PC-9 (cell line): ENCODE results near the gene CPT1C. TPM values are rescaled to one million over a fixed set of nuclear protein-coding genes. Genes with fewer than 3 reads are reported as not detected.
A peak's percentile ranks its signal among the peaks of the same experiment; 100 is the strongest.

ENCODE experiments used
- BruUV-seq: library from RNA; stranded (reverse); fragments of 400-500 nt; replicated peaks from 2 replicates; lab custom pipeline; 2021; lab: Mats Ljungman, UMichigan
- CTCF ChIA-PET: fragments of 300-600 bp; sonication (Branson Sonifier 250); formaldehyde crosslinking; loops from one replicate; lab custom pipeline; 2022; ENCODE audit warnings: antibody characterized with exemption; lab: Charles Lee
- POLR2A ChIA-PET: fragments of 300-600 bp; sonication (Branson Sonifier 250); formaldehyde crosslinking; loops from one replicate; lab custom pipeline; 2022; ENCODE audit warnings: antibody characterized with exemption; ENCODE audit not compliant: unreplicated experiment; lab: Charles Lee
- DNase-seq, 2 experiments: peaks; one replicate each; pipeline versions ENCODE4 v3.0.0 to v3.0.0-alpha.2; 2015 to 2022; ENCODE audit warnings: mixed read lengths in 1 of 2
- H2AFZ ChIP-seq: fragments of 200-600 bp; sonication (generic); 2 replicates; pipeline ENCODE4 v1.8.1; 2017; ENCODE audit warnings: antibody characterized with exemption
- H3F3A ChIP-seq: fragments of 200-600 bp; sonication (generic); 2 replicates; pipeline ENCODE4 v1.8.1; 2017; ENCODE audit warnings: antibody characterized with exemption, mild to moderate bottlenecking, low read depth; ENCODE audit not compliant: insufficient read depth
- H3K27ac ChIP-seq: fragments of 200-600 bp; sonication (generic); 2 replicates; pipeline ENCODE4 v1.6.1; 2016; ENCODE audit warnings: mixed run types
- H3K27me3 ChIP-seq: fragments of 200-600 bp; sonication (generic); 2 replicates; pipeline ENCODE4 v1.6.1; 2016; ENCODE audit warnings: low read depth, mixed run types; ENCODE audit not compliant: insufficient read depth
- H3K36me3 ChIP-seq: fragments of 200-600 bp; sonication (generic); 2 replicates; pipeline ENCODE4 v1.6.1; 2016; ENCODE audit warnings: low read depth, mixed run types
- H3K4me1 ChIP-seq: fragments of 200-600 bp; sonication (generic); replicated peaks from 2 replicates; pipeline ENCODE4 v1.6.1; 2016; ENCODE audit warnings: mixed run types; ENCODE audit not compliant: insufficient read depth
- H3K4me2 ChIP-seq: fragments of 200-600 bp; sonication (generic); 2 replicates; pipeline ENCODE4 v1.6.1; 2017; ENCODE audit warnings: mixed run types
- H3K4me3 ChIP-seq: fragments of 200-600 bp; sonication (generic); 2 replicates; pipeline ENCODE4 v1.6.1; 2016; ENCODE audit warnings: mixed run types
- H3K79me2 ChIP-seq: fragments of 200-600 bp; sonication (generic); 2 replicates; pipeline ENCODE4 v1.6.1; 2017; ENCODE audit warnings: low read depth, mixed run types
- H3K9me2 ChIP-seq: fragments of 200-600 bp; sonication (generic); 2 replicates; pipeline ENCODE4 v1.8.1; 2017; ENCODE audit warnings: mild to moderate bottlenecking; ENCODE audit not compliant: insufficient read depth
- H3K9me3 ChIP-seq: fragments of 200-600 bp; sonication (generic); 2 replicates; pipeline ENCODE4 v1.8.1; 2016; ENCODE audit warnings: low read depth; ENCODE audit not compliant: insufficient read depth
- H4K20me1 ChIP-seq: fragments of 200-600 bp; sonication (generic); 2 replicates; pipeline ENCODE4 v1.8.1; 2017; ENCODE audit not compliant: insufficient read depth
- CTCF ChIP-seq: fragments of 200-600 bp; sonication (generic); conservative IDR thresholded peaks from 2 replicates; pipeline ENCODE4 v1.6.1; 2017; ENCODE audit warnings: mixed run types, antibody characterized with exemption, mild to moderate bottlenecking, moderate library complexity
- EZH2 ChIP-seq: fragments of 200-600 bp; sonication (generic); IDR thresholded peaks from 2 replicates; pipeline ENCODE4 v1.8.0; 2017; ENCODE audit warnings: antibody characterized with exemption, low read depth
- intact Hi-C: fragments of 100-400 bp; cut with micrococcal nuclease; formaldehyde crosslinking; loops from one replicate; pipeline ENCODE4 v1.10.0; 2022; ENCODE audit not compliant: unreplicated experiment
- total RNA-seq: library from RNA; stranded (reverse); gene quantifications from 2 replicates; pipeline ENCODE4 v1.2.3, GENCODE V29; 2021

CPT1C gene
- total RNA-seq, 1 experiment from 2014 or later = 1.7 TPM

GRCh38 chr19:49665351-49666119, 25.4 kb upstream of the CPT1C start, which contains the start of the genes BCL2L12 and IRF3:
BCL2L12 (plus strand) TSS chr19:49665933; CDS start chr19:49666693, 760 bp downstream.
IRF3 (minus strand) TSS chr19:49665857; CDS start chr19:49664838, 1,019 bp downstream.
- H3K4me2 ChIP-seq = peak within 1 kb of the TSS; percentile 99
- POLR2A ChIA-PET = interaction anchor here (0.5 to 1.9 kb wide), 7 partner anchors 10 to 568 kb away, joined by 3 to 25 read pairs (median 6); partner anchors contain the start of genes RRAS and SCAF1
- CTCF ChIA-PET = no interaction called here
- H3K9me3 ChIP-seq = no peaks in the 10 kb centered on the region
- intact Hi-C loops = loop anchor here (2.0 kb wide), 1 partner anchor 73 kb away; no protein-coding TSS in a partner anchor
- peak; percentile 92 to 95 for DNase-seq
- H3K9me2 ChIP-seq = no peaks in the 10 kb centered on the region
- peaks cover 21% of the 10 kb centered on the region for H4K20me1 ChIP-seq
- peaks cover 12% of the 10 kb centered on the region for H3K36me3 ChIP-seq
- H3K79me2 ChIP-seq = peaks cover 44% of the 10 kb centered on the region
- BruUV-seq = TSS peak; percentile 54
- H3K4me1 ChIP-seq = peaks cover 21% of the 10 kb centered on the region
- peaks cover 43% of the 10 kb centered on the region for H3F3A ChIP-seq
- TF ChIP-seq CTCF = no peak
- no peak for TF ChIP-seq EZH2
- H3K4me3 ChIP-seq = peak within 1 kb of the TSS; percentile 95
- H3K27me3 ChIP-seq = no peaks in the 10 kb centered on the region
- peak within 1 kb of the TSS; percentile 67 for H3K27ac ChIP-seq
- peak within 1 kb of the TSS; percentile 90 for H2AFZ ChIP-seq

- TSS peak; percentile 55 for BruUV-seq
- CTCF ChIA-PET = no interaction called here
- H3K79me2 ChIP-seq = peaks cover 44% of the 10 kb centered on the region
- H3K9me2 ChIP-seq = no peaks in the 10 kb centered on the region
- peaks cover 10% of the 10 kb centered on the region for H3K36me3 ChIP-seq
- peaks cover 37% of the 10 kb centered on the region for H3F3A ChIP-seq
- H3K9me3 ChIP-seq = no peaks in the 10 kb centered on the region
- POLR2A ChIA-PET = interaction anchor here (0.5 to 0.6 kb wide), 3 partner anchors 24 to 213 kb away, joined by 3 to 6 read pairs (median 4); partner anchors contain the start of gene SCAF1
- no peak for DNase-seq
- H3K27me3 ChIP-seq = no peaks in the 10 kb centered on the region
- H3K4me2 ChIP-seq = peak overlapping the region; percentile 99
- H3K4me3 ChIP-seq = peak overlapping the region; percentile 95
- peak overlapping the region; percentile 90 for H2AFZ ChIP-seq
- no peak overlapping the region for H3K27ac ChIP-seq
- intact Hi-C loops = no loop called here
- peaks cover 21% of the 10 kb centered on the region for H3K4me1 ChIP-seq
- H4K20me1 ChIP-seq = peaks cover 17% of the 10 kb centered on the region
- TF ChIP-seq CTCF (no peak), EZH2 (no peak)
Measured at GRCh38 chr19:49666120-49666444, 24.8 kb upstream of the CPT1C start.

- no peak for TF ChIP-seq EZH2
- no peak for TF ChIP-seq CTCF
- ChIA-PET POLR2A (interaction anchor here (0.5 to 0.6 kb wide), 2 partner anchors 73 to 158 kb away, joined by 3 to 9 read pairs; no protein-coding TSS in a partner anchor), CTCF (no interaction called here)
- intact Hi-C loops = no loop called here
- H3K27ac ChIP-seq = no peak overlapping the region
- H3K27me3 ChIP-seq = no peaks in the 10 kb centered on the region
- no peak for DNase-seq
- peaks cover 2% of the 10 kb centered on the region; the same call in 1 of the 2 replicates for H3K36me3 ChIP-seq
- no peaks in the 10 kb centered on the region for H3K9me2 ChIP-seq
- H3K4me3 ChIP-seq = peak overlapping the region; percentile 95; the same call in 1 of the 2 replicates
- H3K79me2 ChIP-seq = peaks cover 42% of the 10 kb centered on the region
- no TSS peak for BruUV-seq
- no peak overlapping the region for H2AFZ ChIP-seq
- no peaks in the 10 kb centered on the region for H3K9me3 ChIP-seq
- peaks cover 21% of the 10 kb centered on the region for H3K4me1 ChIP-seq
- peaks cover 11% of the 10 kb centered on the region for H4K20me1 ChIP-seq
- H3F3A ChIP-seq = peaks cover 31% of the 10 kb centered on the region
- peak overlapping the region; percentile 99 for H3K4me2 ChIP-seq
Measured at GRCh38 chr19:49667473-49667872, 23.4 kb upstream of the CPT1C start.
